Peyer's patch (tissue), 4 donors: Measurements from ENCODE around the gene LGALS7. TPM values are rescaled to one million over a fixed set of nuclear protein-coding genes. Genes with fewer than 3 reads are reported as not detected.

Experiments
- DNase-seq, 3 donors: peaks; one replicate each; pipeline ENCODE4 v3.0.0-alpha.2; 2017 to 2019
- H3K27ac ChIP-seq, 4 donors: fragments of 200-600 bp; sonication (generic); one replicate each; pipeline ENCODE4 v1.5.1; 2016 to 2019
- H3K27me3 ChIP-seq, 2 donors: fragments of 200-600 bp; sonication (generic); one replicate each; pipeline ENCODE4 v1.5.1; 2019
- H3K36me3 ChIP-seq, 3 donors: fragments of 200-600 bp; sonication (generic); one replicate each; pipeline ENCODE4 v1.5.1; 2016 to 2019
- H3K4me1 ChIP-seq, 4 donors: fragments of 200-600 bp; sonication (generic); one replicate each; pipeline ENCODE4 v1.5.1; 2016 to 2019
- H3K4me3 ChIP-seq, 4 donors: fragments of 200-600 bp; sonication (generic); 1 replicate in 3 of 4; 2 replicates in 1 of 4; pipeline ENCODE4 v1.5.1; 2016 to 2019; ENCODE audit warnings: mild to moderate bottlenecking in 1 of 4
- H3K9me3 ChIP-seq, 4 donors: fragments of 200-600 bp; sonication (generic); one replicate each; pipeline ENCODE4 v1.5.1; 2016 to 2019; ENCODE audit warnings: mild to moderate bottlenecking in 1 of 4
- CTCF ChIP-seq, 6 experiments: fragments of 450-650 bp in 4 of 6; fragments of 200-600 bp in 2 of 6; sonication (generic) in 1 of 6; IDR thresholded peaks; one replicate each; pipeline ENCODE4 v1.5.1; 2017 to 2019; ENCODE audit warnings: antibody characterized with exemption in 6 of 6, mild to moderate bottlenecking in 3 of 6, moderate library complexity in 1 of 6
- POLR2A ChIP-seq, 2 donors: fragments of 450-650 bp; IDR thresholded peaks; one replicate each; pipeline ENCODE4 v1.5.1; 2017; ENCODE audit warnings: antibody characterized with exemption in 2 of 2, mild to moderate bottlenecking in 2 of 2, moderate library complexity in 2 of 2
- total RNA-seq, 4 donors: library from RNA; depleted of rRNA; stranded (reverse); fragments of >200 nt; gene quantifications; one replicate each; pipeline ENCODE4 v1.1.0, GENCODE V29; 2016

Gene LGALS7
- total RNA-seq, 4 donors from 2014 or later, result not detected

DNA sequence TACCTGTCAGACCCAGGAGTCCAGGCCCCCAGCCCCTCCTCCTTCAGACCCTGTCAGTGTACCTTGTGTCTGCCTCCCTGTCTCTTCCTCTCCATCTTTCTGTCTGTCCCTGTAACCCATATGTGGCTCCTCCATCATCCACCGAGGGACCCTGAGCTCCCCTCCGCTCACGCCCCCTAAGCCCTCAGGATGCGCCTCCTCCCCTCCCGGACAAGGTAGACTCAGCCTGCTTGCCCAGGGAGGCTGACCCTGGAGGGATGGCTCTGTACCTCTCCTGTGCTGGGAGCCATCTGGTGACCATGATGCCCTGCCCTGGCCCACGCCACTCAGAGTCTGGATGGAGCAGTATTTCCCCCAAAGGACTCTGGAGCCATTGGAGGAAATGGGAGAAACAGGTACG is 28.0 kb downstream of the LGALS7 start:
- DNase-seq, result no peak
- no peaks in the 10 kb centered on the region for H3K36me3 ChIP-seq
- no peaks in the 10 kb centered on the region for H3K4me1 ChIP-seq
- TF ChIP-seq POLR2A (IDR thresholded peaks at IDR 0.05) (no peak), CTCF (IDR thresholded peaks at IDR 0.05) (no peak)
- H3K9me3 ChIP-seq, result no peaks in the 10 kb centered on the region
- H3K27me3 ChIP-seq, result no peaks in the 10 kb centered on the region
- no peak overlapping the region for H3K27ac ChIP-seq
- no peak overlapping the region for H3K4me3 ChIP-seq

DNA sequence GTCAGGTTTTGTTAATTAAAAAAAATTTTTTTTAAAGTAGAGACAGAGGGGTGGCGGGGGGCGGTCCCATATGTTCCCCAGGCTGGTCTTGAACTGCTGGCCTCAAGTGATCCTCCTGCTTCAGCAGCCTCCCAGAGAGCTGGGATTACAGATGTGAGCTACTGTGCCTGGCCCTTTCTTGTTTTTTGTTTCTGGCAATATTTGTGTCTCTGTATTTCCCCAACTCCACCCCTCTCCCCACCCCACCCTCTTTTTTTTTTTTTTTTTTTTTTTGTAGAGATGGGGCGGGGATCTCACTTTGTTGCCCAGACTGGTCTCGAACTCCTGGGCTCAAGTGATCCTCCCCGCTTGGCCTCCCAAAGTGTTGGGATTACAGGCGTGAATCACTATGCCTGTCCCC is 28.4 kb downstream of the LGALS7 start:
- no peak overlapping the region for H3K27ac ChIP-seq
- TF ChIP-seq POLR2A (IDR thresholded peaks at IDR 0.05), result no peak
- TF ChIP-seq CTCF (IDR thresholded peaks at IDR 0.05), result no peak
- DNase-seq, result no peak
- no peaks in the 10 kb centered on the region for H3K4me1 ChIP-seq
- H3K27me3 ChIP-seq, result no peaks in the 10 kb centered on the region
- H3K9me3 ChIP-seq, result no peaks in the 10 kb centered on the region
- H3K4me3 ChIP-seq, result no peak overlapping the region
- H3K36me3 ChIP-seq, result no peaks in the 10 kb centered on the region

DNA sequence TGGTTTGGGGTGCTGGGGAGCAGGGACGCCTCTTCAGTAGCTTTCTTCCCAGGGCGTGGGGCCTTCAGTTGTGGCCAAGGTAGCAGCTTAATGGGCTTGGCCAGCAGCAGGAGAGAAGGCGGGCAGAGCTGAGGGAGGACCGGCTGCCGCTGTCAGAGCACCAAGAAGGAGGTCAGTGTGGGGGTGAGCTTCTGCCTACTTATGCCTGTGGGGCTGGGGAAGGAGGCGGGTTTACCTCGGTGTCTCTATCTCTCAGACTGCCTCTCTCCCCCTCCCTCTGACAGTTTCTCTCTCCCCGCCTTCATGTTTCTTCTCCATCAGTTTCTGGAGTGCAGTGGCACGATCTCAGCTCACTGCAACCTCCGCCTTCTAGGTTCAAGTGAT is 29.0 kb downstream of the LGALS7 start, which contains the start of gene CAPN12:
Gene CAPN12, minus strand, starts transcription at position 177 of the 384 bp plus-strand sequence. CDS start 309 bp downstream, outside the sequence.
- no peak within 1 kb of the TSS for H3K27ac ChIP-seq
- TF ChIP-seq CTCF (IDR thresholded peaks at IDR 0.05), result no peak
- DNase-seq, result no peak
- no peaks in the 10 kb centered on the region for H3K9me3 ChIP-seq
- H3K36me3 ChIP-seq, result no peaks in the 10 kb centered on the region
- no peaks in the 10 kb centered on the region for H3K4me1 ChIP-seq
- no peak within 1 kb of the TSS for H3K4me3 ChIP-seq
- H3K27me3 ChIP-seq, result no peaks in the 10 kb centered on the region

DNA sequence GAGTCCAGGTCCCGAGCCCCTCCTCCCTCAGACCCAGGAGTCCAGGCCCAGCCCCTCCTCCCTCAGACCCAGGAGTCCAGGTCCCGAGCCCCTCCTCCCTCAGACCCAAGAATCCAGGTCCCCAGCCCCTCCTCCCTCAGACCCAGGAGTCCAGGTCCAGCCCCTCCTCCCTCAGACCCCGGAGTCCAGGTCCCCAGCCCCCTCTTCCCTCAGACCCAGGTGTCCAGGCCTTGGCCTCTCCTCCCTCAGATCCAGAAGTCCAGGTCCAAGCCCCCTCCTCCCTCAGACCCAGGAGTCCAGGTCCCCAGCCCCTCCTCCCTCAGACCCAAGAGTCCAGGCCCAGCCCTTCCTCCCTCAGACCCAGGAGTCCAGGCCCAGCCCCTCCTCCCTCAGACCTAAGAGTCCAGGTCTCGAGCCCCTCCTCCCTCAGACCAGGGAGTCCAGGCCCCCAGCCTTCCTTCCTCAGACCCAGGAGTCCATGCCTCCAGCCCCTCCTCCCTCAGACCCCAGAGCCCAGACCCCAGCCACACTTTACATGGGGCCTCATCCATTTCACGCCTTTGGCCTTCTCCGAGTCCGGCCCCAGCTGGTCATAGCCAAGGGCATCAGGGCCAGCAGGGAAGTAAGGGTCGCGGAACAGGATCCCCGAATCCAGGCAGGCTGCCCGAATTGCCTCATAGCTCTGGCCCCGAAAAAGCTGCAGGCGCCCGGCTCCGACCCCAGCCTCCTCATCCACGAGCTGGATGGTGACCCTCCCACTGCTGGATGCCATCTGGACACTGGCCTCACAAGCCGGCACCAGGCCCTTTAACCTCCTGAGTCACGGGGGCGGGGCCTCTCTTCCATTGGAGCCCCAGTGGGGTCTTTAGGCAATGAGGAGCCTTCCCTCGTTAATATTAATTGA is 29.7 kb downstream of the LGALS7 start:
- DNase-seq, result no peak

DNA sequence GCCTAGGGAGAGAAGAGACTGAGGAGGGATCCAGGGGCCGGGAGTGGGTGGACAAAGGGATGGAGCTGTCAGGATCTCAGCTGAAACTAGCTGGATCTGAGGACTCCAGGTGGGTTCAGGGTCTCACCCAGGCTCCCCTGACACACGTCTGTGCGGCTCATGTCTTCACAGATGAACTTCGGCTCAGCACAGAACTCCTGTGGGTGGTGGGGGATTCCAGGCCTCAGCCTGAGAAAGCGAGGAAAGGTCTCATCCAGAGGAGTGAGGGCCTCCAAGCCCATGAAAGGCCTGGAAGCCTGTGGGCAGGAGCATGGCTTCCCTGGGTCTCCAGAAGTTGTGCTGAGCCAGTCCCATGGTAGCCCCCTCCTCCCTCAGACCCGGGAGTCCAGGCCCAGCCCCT is 30.4 kb downstream of the LGALS7 start:
- Histone ChIP-seq H3K27me3 (no peaks in the 10 kb centered on the region), H3K27ac (no peak overlapping the region), H3K9me3 (no peaks in the 10 kb centered on the region), H3K36me3 (no peaks in the 10 kb centered on the region), H3K4me3 (no peak overlapping the region), H3K4me1 (no peaks in the 10 kb centered on the region)
- TF ChIP-seq POLR2A (IDR thresholded peaks at IDR 0.05) (no peak), CTCF (IDR thresholded peaks at IDR 0.05) (no peak)
- no peak for DNase-seq

More for the DNA sequence above, 29.7 kb downstream of the LGALS7 start:
- H3K4me3 ChIP-seq, result no peak overlapping the region
- H3K27me3 ChIP-seq, result no peaks in the 10 kb centered on the region
- no peaks in the 10 kb centered on the region for H3K4me1 ChIP-seq
- H3K36me3 ChIP-seq, result no peaks in the 10 kb centered on the region
- no peak for TF ChIP-seq POLR2A (IDR thresholded peaks at IDR 0.05)
- TF ChIP-seq CTCF (IDR thresholded peaks at IDR 0.05), result no peak
- no peaks in the 10 kb centered on the region for H3K9me3 ChIP-seq
- no peak overlapping the region for H3K27ac ChIP-seq
